HUES48 (cell line): ENCODE results near the gene PHF13.
A peak's percentile ranks its signal among the peaks of the same experiment; 100 is the strongest.

Source experiments
- H3K27ac ChIP-seq: one replicate; pipeline ENCODE4 v1.7.0; 2013; ENCODE audit warnings: low read depth, low read length, inconsistent platforms
- H3K27me3 ChIP-seq: 2 replicates; pipeline ENCODE4 v1.6.1; 2013; ENCODE audit warnings: mild to moderate bottlenecking, low read length; ENCODE audit not compliant: control insufficient read depth, insufficient read depth
- H3K36me3 ChIP-seq: 2 replicates; pipeline ENCODE4 v1.6.1; 2013; ENCODE audit warnings: low read length; ENCODE audit not compliant: control insufficient read depth, insufficient read depth
- H3K4me1 ChIP-seq: 2 replicates; pipeline ENCODE4 v1.6.1; 2013; ENCODE audit warnings: mild to moderate bottlenecking, low read length; ENCODE audit not compliant: control insufficient read depth, insufficient read depth
- H3K4me3 ChIP-seq: 2 replicates; pipeline ENCODE4 v1.5.1; 2013; ENCODE audit warnings: mild to moderate bottlenecking, low read depth, low read length
- H3K9ac ChIP-seq: 2 replicates; pipeline ENCODE4 v1.6.1; 2013; ENCODE audit warnings: mild to moderate bottlenecking, low read depth, low read length, moderate library complexity
- H3K9me3 ChIP-seq: 2 replicates; pipeline ENCODE4 v1.6.1; 2013; ENCODE audit warnings: low read length; ENCODE audit not compliant: control insufficient read depth, insufficient read depth

PHF13 gene

DNA sequence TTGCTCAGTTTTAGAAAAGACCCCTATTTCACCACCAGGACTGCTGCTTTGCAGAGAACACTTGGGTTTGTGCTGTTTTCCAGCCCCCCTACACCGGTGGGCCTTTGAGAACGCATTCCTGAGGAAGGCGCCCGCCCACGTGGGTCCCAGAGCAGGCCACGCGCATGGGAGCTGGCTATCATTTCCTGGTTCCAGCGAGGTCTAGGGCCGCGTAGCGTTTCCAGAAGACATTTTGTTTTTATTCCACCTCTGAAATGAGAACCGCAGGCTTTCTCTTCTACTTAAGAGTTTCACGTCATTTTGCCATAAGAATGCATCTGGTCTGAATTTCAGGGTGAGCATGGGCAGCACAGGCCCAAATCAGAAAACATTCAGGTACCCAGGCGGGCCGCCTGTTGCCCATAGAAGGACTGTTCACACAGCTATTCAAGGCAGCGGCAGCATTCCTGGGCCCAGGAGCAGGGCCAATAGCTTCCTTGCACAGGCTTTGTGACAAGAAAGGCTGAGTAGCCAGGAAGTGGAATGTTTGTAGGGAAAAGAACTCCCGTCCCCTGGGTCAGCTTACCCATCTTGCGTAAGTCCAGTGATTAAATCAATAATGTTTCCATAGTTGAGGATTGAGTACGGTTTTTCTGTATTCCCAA lies 9.5 kb upstream of the PHF13 start:
- peaks cover 16% of the 10 kb centered on the region for H3K4me1 ChIP-seq
- H3K27ac ChIP-seq = peak overlapping the region; percentile 84
- peak overlapping the region; percentile 67 for H3K9ac ChIP-seq
- peaks cover 7% of the 10 kb centered on the region; the same call in 1 of the 2 replicates for H3K36me3 ChIP-seq
- H3K27me3 ChIP-seq = no peaks in the 10 kb centered on the region
- H3K9me3 ChIP-seq = no peaks in the 10 kb centered on the region
- peak overlapping the region; percentile 97 for H3K4me3 ChIP-seq

DNA sequence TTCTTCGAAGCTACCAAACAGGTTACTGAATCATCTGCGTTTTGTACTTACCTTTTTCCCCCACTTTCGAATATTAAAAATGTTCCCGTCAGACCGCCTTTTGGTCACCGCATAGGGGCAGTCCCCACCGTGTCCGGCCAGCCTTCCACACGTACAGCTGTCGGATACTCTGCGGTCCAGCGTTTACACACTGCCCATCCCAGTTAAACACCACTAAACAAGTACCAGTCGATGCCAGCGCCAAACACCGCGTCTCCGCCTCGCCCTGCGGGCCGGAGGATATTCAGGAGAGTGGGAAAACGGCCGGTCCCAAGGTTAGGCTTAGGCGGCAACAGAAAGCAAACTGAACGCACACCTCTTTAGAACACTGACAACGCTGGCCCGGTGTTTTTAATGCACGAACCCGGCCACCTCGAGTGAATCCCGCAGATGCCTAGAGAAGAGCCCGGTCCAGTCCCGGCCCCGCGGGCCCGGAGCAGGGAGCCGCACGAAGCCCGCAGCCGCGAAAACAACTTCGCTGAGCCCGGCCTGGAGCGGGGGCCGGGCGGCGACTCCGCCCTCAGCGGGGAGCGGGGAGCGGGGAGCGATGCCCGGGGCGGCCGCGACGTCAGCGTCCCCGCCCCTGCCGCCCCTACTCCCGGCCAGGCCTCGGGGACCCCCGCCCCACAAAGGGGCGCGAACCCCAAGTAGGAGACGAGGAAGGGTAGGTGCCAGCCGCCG lies 730 bp upstream of the PHF13 start:
- Histone ChIP-seq H3K9ac (peak overlapping the region; percentile 26; the same call in 1 of the 2 replicates), H3K27me3 (peaks cover 10% of the 10 kb centered on the region; the same call in 1 of the 2 replicates), H3K27ac (peak overlapping the region; percentile 80), H3K4me3 (peak overlapping the region; percentile 71), H3K9me3 (no peaks in the 10 kb centered on the region), H3K4me1 (peaks cover 7% of the 10 kb centered on the region; the same call in 1 of the 2 replicates), H3K36me3 (peaks cover 15% of the 10 kb centered on the region)

DNA sequence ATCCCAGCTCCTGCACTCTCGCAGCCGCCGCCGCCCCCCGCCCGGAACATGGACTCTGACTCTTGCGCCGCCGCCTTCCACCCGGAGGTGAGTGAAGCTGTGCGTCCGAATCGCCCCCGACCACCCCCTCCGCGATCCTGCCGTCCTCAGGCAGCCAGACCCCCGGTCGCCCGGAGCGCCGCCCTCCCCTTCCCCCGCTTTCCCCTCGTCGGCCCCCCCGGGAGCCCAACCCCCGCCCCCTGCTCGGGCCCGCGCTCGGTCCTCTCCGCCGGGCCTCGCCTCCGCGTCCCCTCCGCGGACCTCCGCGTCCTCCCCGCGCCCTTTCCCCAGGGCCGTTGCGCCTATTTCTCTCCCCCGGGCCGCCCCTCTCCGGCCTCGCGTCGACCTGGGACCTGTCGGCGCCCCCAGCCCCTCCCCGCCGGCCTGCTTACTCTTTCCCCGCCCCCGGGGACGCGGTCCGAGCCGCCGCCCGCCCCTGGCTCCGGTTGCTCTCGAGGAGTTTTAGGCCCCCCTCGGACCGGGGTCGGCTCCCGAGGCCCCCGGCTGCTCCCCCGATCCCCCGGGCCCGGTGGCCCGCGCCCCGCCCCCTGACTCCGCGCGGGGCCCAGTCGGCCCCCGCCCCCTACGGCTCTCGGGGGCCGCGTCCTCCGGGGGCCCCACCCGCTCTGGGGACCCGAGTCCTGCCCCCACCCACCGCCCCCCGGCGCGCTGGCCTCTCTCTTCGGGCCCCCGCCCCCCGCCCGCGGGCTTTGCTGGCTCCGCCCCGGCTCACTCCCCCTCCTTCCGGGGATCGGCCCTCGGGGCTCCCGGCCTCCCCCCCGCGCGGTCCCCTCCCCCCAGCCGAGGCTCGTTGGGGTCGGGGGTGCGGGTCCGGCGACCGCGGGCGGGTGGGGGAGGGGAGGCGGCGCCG lies 743 bp downstream of the PHF13 start:
- peaks cover 28% of the 10 kb centered on the region for H3K36me3 ChIP-seq
- peak overlapping the region; percentile 88 for H3K27ac ChIP-seq
- peak overlapping the region; percentile 63; the same call in 1 of the 2 replicates for H3K9ac ChIP-seq
- peak overlapping the region; percentile 84 for H3K4me3 ChIP-seq
- H3K9me3 ChIP-seq = no peaks in the 10 kb centered on the region
- peaks cover 6% of the 10 kb centered on the region; the same call in 1 of the 2 replicates for H3K4me1 ChIP-seq
- H3K27me3 ChIP-seq = peaks cover 10% of the 10 kb centered on the region; the same call in 1 of the 2 replicates

DNA sequence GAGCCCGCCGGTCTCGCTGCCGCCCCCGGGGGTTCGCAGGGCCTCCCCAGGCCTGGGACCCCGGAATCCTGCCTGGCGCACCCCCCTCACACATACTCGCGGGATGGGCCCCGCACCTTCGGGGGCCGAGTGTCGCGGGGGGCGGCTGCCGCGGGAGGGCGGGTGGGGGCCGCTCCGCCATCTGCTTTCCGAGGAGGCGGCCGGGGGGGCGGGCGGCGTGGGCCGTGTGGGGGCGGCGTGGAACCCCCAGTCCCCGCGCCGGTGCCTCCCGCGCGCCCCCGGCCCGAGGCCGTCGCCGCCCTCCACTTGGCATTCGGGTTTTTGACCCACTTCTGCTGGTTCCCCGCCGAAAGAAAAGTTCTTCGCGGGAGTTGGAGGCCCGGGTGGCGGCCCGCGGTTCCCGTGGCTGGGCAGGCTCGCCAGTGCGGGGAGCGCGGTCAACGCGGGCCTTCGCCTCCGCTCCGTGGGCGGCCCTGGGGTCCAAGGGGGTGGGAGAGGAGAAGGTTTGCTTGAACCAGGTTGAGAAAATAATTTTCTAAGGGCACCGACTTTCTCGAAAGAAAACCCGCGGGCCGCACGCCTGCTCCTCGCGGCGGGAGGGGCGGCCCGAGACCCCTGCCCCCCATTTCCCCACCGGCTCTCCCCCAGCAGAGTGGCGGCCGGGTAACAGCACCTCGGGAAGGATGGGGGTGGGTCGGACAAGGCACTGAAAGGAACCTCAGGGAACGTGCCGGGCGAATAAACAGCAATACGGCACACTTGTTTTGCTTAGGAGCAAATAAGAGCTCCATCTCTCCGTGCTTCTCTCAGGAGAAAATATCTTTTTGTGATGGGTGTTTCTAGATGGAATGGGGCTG lies 1.6 kb downstream of the PHF13 start:
- H3K36me3 ChIP-seq = peaks cover 37% of the 10 kb centered on the region
- peak overlapping the region; percentile 70 for H3K4me3 ChIP-seq
- H3K27me3 ChIP-seq = peaks cover 10% of the 10 kb centered on the region; the same call in 1 of the 2 replicates
- H3K27ac ChIP-seq = peak overlapping the region; percentile 59
- peak overlapping the region; percentile 44; the same call in 1 of the 2 replicates for H3K9ac ChIP-seq
- 0 out of 2 replicates have a peak, but pooled peaks cover 4% of the 10 kb centered on the region for H3K4me1 ChIP-seq
- no peaks in the 10 kb centered on the region for H3K9me3 ChIP-seq

DNA sequence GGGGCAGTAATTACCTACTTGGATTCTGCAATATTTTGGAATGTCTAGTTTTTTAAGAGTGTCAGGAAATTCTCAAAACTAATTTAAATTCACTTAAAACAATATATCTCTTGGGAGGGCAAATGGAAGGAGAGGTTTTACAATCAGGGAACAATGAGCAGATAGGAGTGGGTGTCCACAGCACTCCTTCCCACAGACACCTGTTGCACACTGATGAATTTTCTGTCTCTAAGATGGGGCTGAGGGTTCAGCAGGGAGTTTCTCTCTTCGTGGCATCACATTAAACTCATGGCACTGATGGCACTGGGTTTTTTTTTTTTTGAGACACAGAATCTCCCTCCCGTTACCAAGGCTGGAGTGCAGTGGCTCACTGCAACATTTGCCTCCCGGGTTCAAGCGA lies 5.5 kb downstream of the PHF13 start:
- Histone ChIP-seq H3K36me3 (peaks cover 75% of the 10 kb centered on the region), H3K4me3 (no peak overlapping the region), H3K27ac (no peak overlapping the region), H3K27me3 (no peaks in the 10 kb centered on the region), H3K4me1 (no peaks in the 10 kb centered on the region), H3K9me3 (no peaks in the 10 kb centered on the region), H3K9ac (no peak overlapping the region)

DNA sequence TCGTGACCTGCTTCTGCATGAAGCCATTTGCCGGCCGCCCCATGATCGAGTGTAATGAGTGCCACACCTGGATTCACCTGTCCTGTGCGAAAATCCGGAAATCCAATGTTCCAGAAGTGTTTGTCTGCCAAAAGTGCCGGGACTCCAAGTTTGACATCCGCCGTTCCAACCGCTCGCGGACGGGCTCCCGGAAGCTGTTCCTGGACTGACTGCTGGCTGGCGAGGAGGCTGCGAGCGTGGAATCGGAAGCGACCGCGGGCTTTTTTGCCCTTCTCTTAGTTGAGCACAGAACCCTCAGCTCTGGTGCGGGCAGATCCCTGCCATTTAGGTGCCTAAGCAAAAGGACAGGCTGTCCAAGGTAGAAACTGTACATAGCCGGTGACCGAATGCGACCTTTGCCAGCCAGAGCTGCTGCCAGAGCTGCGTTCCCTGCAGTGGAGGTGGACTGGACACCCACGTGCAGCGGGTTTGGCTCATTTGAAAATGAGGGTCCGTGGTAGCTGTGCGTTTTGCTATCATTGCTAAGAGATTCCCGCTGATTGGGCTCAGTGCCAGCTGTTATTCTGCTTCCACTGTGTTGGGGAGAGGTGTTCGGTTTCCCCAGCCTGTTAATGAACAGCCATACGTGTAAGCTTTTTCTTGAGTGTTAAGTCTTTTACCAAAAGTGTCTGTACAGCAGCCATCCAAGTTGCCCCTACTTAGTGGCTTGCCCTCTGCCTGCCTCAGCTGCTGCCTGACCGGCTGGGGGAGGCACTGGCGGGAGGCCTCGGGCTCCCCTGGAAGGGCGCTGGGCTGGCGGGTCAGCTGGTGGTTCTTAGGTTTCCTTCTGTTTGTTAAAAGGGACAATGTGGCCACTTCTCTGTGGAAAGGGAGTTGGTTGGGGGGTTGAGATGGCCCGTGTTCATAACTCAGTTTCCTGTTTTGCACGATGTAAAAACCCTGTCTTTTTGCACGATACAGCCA lies 8.2 kb downstream of the PHF13 start:
- peaks cover 72% of the 10 kb centered on the region for H3K36me3 ChIP-seq
- H3K4me3 ChIP-seq = no peak overlapping the region
- H3K27me3 ChIP-seq = no peaks in the 10 kb centered on the region
- H3K4me1 ChIP-seq = no peaks in the 10 kb centered on the region
- no peak overlapping the region for H3K9ac ChIP-seq
- H3K27ac ChIP-seq = no peak overlapping the region
- no peaks in the 10 kb centered on the region for H3K9me3 ChIP-seq

DNA sequence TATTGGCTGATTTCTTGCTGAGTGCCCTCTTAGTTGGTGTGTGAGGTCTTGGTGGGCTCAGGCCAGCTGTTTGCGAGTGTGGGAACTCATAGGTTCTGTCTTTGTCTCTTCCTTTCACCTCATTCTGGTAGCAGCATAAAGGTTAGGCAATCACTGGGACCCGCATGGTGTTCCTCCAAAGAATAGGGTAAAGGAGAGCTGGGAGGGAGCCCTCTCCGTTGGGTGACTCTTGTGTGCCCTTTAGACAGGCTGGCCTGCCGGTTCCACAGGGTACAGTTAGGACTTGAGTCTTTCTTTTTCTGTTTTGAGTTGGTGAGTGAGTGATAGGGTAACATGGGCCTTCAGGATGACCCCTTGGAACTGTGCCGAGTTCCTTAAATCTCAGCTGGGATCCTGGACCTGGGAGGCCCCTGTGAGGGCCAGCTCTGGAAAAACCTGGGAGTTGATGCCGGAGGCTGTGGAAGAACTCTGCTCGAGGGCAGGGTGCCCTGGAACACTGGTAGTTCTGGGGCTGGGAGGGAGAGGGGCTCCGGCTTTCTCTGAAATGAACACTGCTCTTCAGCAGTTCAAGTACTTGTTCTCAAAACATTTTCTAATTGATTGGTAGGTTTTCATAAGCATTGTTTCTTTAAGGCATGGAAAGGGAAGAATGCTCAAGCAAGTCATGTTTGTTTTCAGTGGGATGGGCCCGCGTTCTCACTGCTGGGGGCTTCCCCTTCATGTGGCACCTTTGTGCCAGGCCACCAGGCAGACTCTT lies 9.0 kb downstream of the PHF13 start:
- no peaks in the 10 kb centered on the region for H3K9me3 ChIP-seq
- H3K36me3 ChIP-seq = peaks cover 65% of the 10 kb centered on the region
- no peak overlapping the region for H3K4me3 ChIP-seq
- H3K27me3 ChIP-seq = no peaks in the 10 kb centered on the region
- no peak overlapping the region for H3K27ac ChIP-seq
- no peak overlapping the region for H3K9ac ChIP-seq
- no peaks in the 10 kb centered on the region for H3K4me1 ChIP-seq

DNA sequence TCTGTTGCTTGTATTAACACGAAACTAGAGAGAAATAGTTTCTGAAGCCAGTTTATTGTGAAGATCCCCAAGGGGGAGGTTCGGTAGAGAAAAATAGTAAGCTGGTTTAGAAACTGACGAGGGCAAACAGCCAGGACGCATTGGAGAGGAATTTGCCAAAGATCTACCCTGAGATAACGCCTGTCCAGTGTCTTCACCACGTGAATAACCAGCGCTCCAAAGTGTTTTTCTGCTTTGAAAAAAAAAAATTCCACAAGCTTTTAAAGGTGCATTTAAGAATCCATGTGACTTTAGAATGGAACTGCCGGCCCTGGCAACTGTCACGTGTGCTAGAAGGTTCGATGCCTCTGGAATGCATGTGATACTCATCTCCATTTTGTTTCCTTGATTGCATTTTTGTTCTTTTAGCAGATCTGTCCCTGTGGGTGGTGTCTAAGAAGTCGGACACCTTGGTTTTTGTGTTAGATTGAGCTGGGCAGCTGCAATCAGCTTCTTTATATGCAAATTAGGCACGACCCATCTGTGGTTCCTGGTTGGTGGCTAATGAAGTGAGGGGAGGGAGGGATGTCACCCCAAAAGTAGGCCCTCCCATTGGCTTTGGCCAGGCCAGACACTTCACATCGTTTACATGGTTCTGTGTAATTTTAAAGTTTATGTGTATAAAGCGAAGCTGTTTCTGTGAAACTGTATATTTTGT lies 9.9 kb downstream of the PHF13 start:
- Histone ChIP-seq H3K27me3 (no peaks in the 10 kb centered on the region), H3K9ac (no peak overlapping the region), H3K27ac (no peak overlapping the region), H3K9me3 (no peaks in the 10 kb centered on the region), H3K4me1 (no peaks in the 10 kb centered on the region), H3K36me3 (peaks cover 65% of the 10 kb centered on the region), H3K4me3 (no peak overlapping the region)
